K562 (cell line): ENCODE measurements around the gene LRRC75A. TPM values are rescaled to one million over a fixed set of nuclear protein-coding genes. Genes with fewer than 3 reads are reported as not detected.
A peak's percentile ranks its signal among the peaks of the same experiment; 100 is the strongest.

Experiments
- CLOCK ChIP-seq: fragments of 250-450 bp; sonication (Bioruptor Pico); IDR thresholded peaks from 2 replicates; pipeline ENCODE4 v1.4.0; 2020; ENCODE audit warnings: mild to moderate bottlenecking, moderate library complexity, borderline replicate concordance
- DMBX1 ChIP-seq: fragments of 250-450 bp; sonication (Bioruptor Pico); IDR thresholded peaks from 2 replicates; pipeline ENCODE4 v1.8.0; 2022; ENCODE audit warnings: inconsistent platforms, mild to moderate bottlenecking, moderate library complexity, borderline replicate concordance
- MBD2 ChIP-seq: sonication (generic); IDR thresholded peaks from 2 replicates; pipeline ENCODE4 v1.6.1; 2016; ENCODE audit warnings: low read depth, borderline replicate concordance
- NBN ChIP-seq: fragments of 450-650 bp; IDR thresholded peaks from 2 replicates; pipeline ENCODE4 v1.6.1; 2016; ENCODE audit warnings: low read depth, mild to moderate bottlenecking
- PPARD ChIP-seq: fragments of 250-450 bp; sonication (Bioruptor Pico); IDR thresholded peaks from 2 replicates; pipeline ENCODE4 v1.8.0; 2022; ENCODE audit warnings: inconsistent platforms, mild to moderate bottlenecking, moderate library complexity
- RAD21 ChIP-seq, 2 experiments: fragments of 250-450 bp in 1 of 2; fragments of 450-650 bp in 1 of 2; sonication (Bioruptor Pico) in 1 of 2; formaldehyde crosslinking in 1 of 2; IDR thresholded peaks in 1 of 2; conservative IDR thresholded peaks in 1 of 2; 2 replicates each; pipeline versions ENCODE4 v1.4.0 to v1.8.0; 2020 to 2022; ENCODE audit warnings: mild to moderate bottlenecking in 2 of 2, moderate library complexity in 1 of 2
- RCOR1 ChIP-seq, 2 experiments: IDR thresholded peaks; 2 replicates each; pipeline ENCODE4 v1.6.1; 2012; ENCODE audit warnings: low read depth in 2 of 2, low read length in 2 of 2, borderline replicate concordance in 1 of 2, improper control_type of control experiment in 1 of 2
- SMC3 ChIP-seq: conservative IDR thresholded peaks from 2 replicates; pipeline ENCODE4 v1.6.1; 2011; ENCODE audit warnings: low read depth, low read length, improper control_type of control experiment; ENCODE audit not compliant: insufficient read depth
- ZFPM2 ChIP-seq: fragments of 250-450 bp; sonication (Bioruptor Pico); IDR thresholded peaks from 2 replicates; pipeline ENCODE4 v1.5.1; 2022; ENCODE audit warnings: mild to moderate bottlenecking
- ZNF134 ChIP-seq: fragments of 250-450 bp; sonication (Bioruptor Pico); conservative IDR thresholded peaks from 2 replicates; pipeline ENCODE4 v1.4.0; 2020
- ZNF23 ChIP-seq: fragments of 250-450 bp; sonication (Bioruptor Pico); IDR thresholded peaks from 2 replicates; pipeline ENCODE4 v1.4.0; 2020; ENCODE audit warnings: mild to moderate bottlenecking
- polyA plus RNA-seq, 8 experiments: library from polyadenylated mRNA; depleted of rRNA in 4 of 8; stranded (reverse) in 5 of 8; unstranded in 3 of 8; fragments of >200 nt; fragmentation: Nextera tagmentation in 2 of 8; fragmentation: Illumina TruSeq in 1 of 8; extraction: Ambion mirVana in 2 of 8; extraction: Trizol in 1 of 8; gene quantifications; 2 replicates each; pipeline versions ENCODE4 v1.2.1 to v1.2.3, GENCODE V29; 2011 to 2014; ENCODE audit warnings: inconsistent platforms in 1 of 8, missing spikeins in 1 of 8
- total RNA-seq, 7 experiments: library from RNA; depleted of rRNA in 6 of 7; stranded (reverse); fragments of >200 nt in 6 of 7; fragmentation: Illumina TruSeq in 2 of 7; extraction: Trizol in 2 of 7; gene quantifications; 2 replicates each; pipeline versions ENCODE4 v1.2.1 to v1.2.3, GENCODE V29; 2011 to 2021; ENCODE audit warnings: low replicate concordance in 1 of 7
- TF ChIP-seq, protein P1 (sequence below): sonication (generic); formaldehyde crosslinking; IDR thresholded peaks from 2 replicates; pipeline ENCODE4 v1.9.0; 2022; ENCODE audit warnings: mild to moderate bottlenecking, missing genetic modification reagents
- TF ChIP-seq, protein P2 (sequence below): sonication (generic); formaldehyde crosslinking; IDR thresholded peaks from 2 replicates; pipeline ENCODE4 v1.9.0; 2022; ENCODE audit warnings: mild to moderate bottlenecking, missing genetic modification reagents
- TF ChIP-seq, protein P3 (sequence below): fragments of 450-650 bp; IDR thresholded peaks from 2 replicates; pipeline ENCODE4 v1.6.1; 2016; ENCODE audit warnings: low read depth

LRRC75A gene
- total and polyA plus RNA-seq, 9 of the 15 experiments (the other 6 are each of a cell fraction or from before 2014, with no cell fraction given): 0.04 to 0.34 (median 0.08) TPM; not detected in 5

DNA sequence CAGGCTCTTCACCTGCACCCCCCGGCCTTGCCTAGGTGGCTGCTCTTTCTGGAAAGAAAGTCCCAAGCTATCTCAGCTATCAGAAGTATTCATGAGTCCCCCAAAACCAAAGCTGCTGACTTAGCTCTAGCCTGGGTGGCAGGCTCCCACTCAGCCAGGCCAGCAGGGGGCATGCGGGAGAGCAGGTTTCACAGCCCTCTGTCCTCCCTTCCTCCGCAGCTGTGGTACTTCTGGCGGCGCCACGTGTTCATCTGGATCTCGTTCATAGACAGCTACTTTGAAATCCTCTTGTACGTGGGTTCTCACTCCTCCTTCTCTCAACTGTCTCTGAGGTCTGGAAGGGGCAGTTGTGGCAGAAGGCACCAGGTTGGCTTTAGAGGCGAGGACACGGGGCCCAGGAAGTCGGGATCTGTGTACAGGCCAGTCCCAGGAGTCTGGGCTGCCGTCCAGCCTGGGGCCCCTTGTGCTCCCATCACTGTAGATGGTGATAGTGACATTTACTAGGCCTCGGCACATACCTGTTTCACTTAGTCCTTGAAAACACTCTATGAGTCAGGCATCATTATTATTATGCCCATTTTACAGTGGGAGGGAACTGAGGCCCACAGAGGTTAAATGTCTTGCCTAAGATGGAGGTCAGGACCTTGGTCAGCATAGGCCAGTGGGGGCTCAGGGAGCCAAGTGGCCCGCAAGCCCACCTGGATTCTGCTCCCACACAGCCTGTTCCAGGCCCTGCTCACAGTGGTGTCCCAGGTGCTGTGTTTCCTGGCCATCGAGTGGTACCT, 63.7 kb downstream of the LRRC75A start (continued):
- TF ChIP-seq NBN (no peak), PPARD (CRISPR knock-in tag) (no peak), ZFPM2 (CRISPR knock-in tag) (no peak), DMBX1 (CRISPR knock-in tag) (no peak), MBD2 (no peak), SMC3 (peak; percentile 30; the same call in 1 of the 2 replicates), ZNF23 (no peak), CLOCK (CRISPR knock-in tag) (no peak), RAD21 (CRISPR knock-in tag; conservative IDR thresholded peaks at IDR 0.05 in 1 of 2, IDR thresholded peaks at IDR 0.05 in 1 of 2) (peak; percentile 14 to 35; a peak in 2 of 4 replicates), ZNF134 (no peak), RCOR1 (IDR thresholded peaks at IDR 0.05; ENCODE audit: borderline replicate concordance in 1 of 2, low read depth in 2 of 2, low read length in 2 of 2) (0 out of 4 replicates have a peak, but pooled peaks of 1 of the 2 experiments have one; percentile 6)
- TF ChIP-seq, protein P1, sequence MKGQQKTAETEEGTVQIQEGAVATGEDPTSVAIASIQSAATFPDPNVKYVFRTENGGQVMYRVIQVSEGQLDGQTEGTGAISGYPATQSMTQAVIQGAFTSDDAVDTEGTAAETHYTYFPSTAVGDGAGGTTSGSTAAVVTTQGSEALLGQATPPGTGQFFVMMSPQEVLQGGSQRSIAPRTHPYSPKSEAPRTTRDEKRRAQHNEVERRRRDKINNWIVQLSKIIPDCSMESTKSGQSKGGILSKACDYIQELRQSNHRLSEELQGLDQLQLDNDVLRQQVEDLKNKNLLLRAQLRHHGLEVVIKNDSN (CRISPR knock-in tag): peak; percentile 75
- TF ChIP-seq, protein P2, sequence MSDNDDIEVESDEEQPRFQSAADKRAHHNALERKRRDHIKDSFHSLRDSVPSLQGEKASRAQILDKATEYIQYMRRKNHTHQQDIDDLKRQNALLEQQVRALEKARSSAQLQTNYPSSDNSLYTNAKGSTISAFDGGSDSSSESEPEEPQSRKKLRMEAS (CRISPR knock-in tag): peak; percentile 92
- TF ChIP-seq, protein P3, sequence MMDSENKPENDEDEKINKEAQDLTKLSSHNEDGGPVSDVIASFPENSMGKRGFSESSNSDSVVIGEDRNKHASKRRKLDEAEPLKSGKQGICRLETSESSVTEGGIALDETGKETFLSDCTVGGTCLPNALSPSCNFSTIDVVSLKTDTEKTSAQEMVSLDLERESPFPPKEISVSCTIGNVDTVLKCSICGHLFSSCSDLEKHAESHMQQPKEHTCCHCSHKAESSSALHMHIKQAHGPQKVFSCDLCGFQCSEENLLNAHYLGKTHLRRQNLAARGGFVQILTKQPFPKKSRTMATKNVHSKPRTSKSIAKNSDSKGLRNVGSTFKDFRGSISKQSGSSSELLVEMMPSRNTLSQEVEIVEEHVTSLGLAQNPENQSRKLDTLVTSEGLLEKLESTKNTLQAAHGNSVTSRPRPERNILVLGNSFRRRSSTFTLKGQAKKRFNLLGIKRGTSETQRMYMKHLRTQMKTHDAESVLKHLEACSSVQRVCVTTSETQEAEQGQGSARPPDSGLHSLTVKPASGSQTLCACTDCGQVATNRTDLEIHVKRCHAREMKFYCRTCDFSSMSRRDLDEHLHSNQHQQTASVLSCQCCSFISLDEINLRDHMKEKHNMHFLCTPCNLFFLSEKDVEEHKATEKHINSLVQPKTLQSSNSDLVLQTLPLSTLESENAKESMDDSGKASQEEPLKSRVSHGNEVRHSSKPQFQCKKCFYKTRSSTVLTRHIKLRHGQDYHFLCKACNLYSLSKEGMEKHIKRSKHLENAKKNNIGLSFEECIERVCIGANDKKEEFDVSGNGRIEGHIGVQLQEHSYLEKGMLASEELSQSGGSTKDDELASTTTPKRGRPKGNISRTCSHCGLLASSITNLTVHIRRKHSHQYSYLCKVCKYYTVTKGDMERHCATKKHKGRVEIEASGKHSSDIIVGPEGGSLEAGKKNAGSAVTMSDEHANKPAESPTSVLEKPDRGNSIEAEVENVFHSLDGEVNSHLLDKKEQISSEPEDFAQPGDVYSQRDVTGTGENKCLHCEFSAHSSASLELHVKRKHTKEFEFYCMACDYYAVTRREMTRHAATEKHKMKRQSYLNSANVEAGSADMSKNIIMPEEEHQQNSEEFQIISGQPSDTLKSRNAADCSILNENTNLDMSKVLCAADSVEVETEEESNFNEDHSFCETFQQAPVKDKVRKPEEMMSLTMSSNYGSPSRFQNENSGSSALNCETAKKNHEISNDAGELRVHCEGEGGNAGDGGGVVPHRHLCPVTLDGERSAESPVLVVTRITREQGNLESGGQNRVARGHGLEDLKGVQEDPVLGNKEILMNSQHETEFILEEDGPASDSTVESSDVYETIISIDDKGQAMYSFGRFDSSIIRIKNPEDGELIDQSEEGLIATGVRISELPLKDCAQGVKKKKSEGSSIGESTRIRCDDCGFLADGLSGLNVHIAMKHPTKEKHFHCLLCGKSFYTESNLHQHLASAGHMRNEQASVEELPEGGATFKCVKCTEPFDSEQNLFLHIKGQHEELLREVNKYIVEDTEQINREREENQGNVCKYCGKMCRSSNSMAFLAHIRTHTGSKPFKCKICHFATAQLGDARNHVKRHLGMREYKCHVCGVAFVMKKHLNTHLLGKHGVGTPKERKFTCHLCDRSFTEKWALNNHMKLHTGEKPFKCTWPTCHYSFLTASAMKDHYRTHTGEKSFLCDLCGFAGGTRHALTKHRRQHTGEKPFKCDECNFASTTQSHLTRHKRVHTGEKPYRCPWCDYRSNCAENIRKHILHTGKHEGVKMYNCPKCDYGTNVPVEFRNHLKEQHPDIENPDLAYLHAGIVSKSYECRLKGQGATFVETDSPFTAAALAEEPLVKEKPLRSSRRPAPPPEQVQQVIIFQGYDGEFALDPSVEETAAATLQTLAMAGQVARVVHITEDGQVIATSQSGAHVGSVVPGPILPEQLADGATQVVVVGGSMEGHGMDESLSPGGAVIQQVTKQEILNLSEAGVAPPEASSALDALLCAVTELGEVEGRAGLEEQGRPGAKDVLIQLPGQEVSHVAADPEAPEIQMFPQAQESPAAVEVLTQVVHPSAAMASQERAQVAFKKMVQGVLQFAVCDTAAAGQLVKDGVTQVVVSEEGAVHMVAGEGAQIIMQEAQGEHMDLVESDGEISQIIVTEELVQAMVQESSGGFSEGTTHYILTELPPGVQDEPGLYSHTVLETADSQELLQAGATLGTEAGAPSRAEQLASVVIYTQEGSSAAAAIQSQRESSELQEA: no peak
